ENCODE data around the gene MYH9.

MYH9 gene

DNA sequence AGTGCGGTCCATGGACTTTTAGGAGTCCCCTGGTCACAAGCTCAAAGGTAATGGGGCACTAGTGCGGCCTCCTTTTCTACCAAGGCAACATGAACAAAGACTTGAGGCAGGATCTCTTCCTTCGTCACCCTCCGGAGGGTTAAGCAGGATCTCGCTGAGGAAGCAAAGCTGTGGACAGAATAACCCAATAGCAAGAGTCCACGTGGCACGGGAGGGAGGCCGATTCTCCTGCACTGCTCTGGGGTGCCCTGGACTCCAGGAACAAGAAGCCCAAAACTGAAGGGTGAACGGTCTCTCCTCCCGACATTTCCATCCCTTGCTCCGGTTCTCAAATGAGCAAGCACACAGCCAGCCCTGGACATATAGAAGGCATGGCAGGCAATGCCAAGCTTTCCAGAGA lies 20.7 kb downstream of the MYH9 start:
- no peak for DNase-seq (ENCODE audit: extremely low spot score)
- ChIA-PET CTCF (no interaction called here), POLR2A (interaction anchor here (1.3 kb wide), 1 partner anchor 36 kb away, joined by 3 read pairs; no protein-coding TSS in a partner anchor)
- TF ChIP-seq SP1 (IDR thresholded peaks at IDR 0.05): no peak
- no peak for TF ChIP-seq NFRKB (IDR thresholded peaks at IDR 0.05)
- no peak for TF ChIP-seq TARDBP (IDR thresholded peaks at IDR 0.05)

DNA sequence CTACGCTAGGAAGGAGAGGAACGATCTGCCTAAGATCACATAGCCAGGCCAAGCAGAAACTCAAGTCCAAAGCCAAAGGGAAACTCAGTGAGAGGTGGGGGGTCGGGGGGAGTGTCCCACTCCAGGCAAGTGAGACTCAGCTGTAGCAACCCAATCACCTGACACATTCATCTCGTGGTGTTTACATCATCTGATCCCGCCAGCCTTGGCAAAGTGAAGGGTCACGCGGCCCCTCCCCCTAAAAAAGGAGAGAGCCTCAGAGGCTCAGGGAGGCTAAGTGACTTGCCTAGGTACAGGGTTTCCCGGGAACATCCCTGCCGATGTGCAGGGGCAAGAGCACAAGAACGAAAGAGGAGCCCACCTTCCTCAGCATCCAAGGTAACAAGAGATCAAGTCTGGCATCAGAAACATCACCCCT lies 21.5 kb downstream of the MYH9 start:
- CTCF ChIA-PET: no interaction called here
- TF ChIP-seq ZNF384 (IDR thresholded peaks at IDR 0.05) (no peak), L3MBTL2 (conservative IDR thresholded peaks at IDR 0.05) (no peak), SUZ12 (IDR thresholded peaks at IDR 0.05) (no peak), HDGF (IDR thresholded peaks at IDR 0.05; ENCODE audit: borderline replicate concordance) (no peak), NFRKB (IDR thresholded peaks at IDR 0.05) (no peak), SP1 (IDR thresholded peaks at IDR 0.05) (no peak), CTBP1 (IDR thresholded peaks at IDR 0.05; ENCODE audit: borderline replicate concordance) (no peak), LEF1 (IDR thresholded peaks at IDR 0.05; ENCODE audit: borderline replicate concordance) (no peak), FOXK2 (IDR thresholded peaks at IDR 0.05) (no peak), TARDBP (IDR thresholded peaks at IDR 0.05) (no peak)
- TF ChIP-seq, protein P1, sequence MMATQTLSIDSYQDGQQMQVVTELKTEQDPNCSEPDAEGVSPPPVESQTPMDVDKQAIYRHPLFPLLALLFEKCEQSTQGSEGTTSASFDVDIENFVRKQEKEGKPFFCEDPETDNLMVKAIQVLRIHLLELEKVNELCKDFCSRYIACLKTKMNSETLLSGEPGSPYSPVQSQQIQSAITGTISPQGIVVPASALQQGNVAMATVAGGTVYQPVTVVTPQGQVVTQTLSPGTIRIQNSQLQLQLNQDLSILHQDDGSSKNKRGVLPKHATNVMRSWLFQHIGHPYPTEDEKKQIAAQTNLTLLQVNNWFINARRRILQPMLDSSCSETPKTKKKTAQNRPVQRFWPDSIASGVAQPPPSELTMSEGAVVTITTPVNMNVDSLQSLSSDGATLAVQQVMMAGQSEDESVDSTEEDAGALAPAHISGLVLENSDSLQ (IDR thresholded peaks at IDR 0.05): no peak
- DNase-seq (ENCODE audit: extremely low spot score): no peak
- POLR2A ChIA-PET: no interaction called here

DNA sequence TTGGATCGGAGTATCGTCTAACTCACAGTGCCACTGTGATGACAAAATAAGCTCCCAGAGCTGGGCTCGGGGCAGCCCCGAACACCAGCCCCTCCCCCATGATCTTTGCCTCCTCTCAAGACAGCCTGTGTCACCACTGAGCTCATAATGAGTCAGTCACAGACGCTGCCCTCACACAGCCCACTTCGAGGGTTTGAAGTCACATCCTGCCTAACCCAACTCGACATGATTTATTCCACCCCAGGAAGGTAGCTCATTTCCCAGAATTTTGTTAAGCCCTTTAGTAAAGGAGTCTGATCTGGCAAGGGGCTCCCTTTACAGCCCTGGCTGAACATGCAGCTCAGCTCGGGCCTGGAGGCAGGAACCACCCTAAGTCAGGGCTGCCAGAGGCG lies 22.8 kb downstream of the MYH9 start:
- TF ChIP-seq, protein P1 (IDR thresholded peaks at IDR 0.05): peak; percentile 60; the same call in 1 of the 2 replicates
- no peak for TF ChIP-seq ZNF384 (IDR thresholded peaks at IDR 0.05)
- CTCF ChIA-PET: interaction anchor here (0.6 kb wide), 1 partner anchor 156 kb away, joined by 3 read pairs; no protein-coding TSS in a partner anchor
- POLR2A ChIA-PET: interaction anchor here (0.6 to 1.4 kb wide), 8 partner anchors 9 to 142 kb away, joined by 3 to 6 read pairs (median 3); partner anchors contain the start of genes FOXRED2 and MYH9
- no peak for DNase-seq (ENCODE audit: extremely low spot score)

DNA sequence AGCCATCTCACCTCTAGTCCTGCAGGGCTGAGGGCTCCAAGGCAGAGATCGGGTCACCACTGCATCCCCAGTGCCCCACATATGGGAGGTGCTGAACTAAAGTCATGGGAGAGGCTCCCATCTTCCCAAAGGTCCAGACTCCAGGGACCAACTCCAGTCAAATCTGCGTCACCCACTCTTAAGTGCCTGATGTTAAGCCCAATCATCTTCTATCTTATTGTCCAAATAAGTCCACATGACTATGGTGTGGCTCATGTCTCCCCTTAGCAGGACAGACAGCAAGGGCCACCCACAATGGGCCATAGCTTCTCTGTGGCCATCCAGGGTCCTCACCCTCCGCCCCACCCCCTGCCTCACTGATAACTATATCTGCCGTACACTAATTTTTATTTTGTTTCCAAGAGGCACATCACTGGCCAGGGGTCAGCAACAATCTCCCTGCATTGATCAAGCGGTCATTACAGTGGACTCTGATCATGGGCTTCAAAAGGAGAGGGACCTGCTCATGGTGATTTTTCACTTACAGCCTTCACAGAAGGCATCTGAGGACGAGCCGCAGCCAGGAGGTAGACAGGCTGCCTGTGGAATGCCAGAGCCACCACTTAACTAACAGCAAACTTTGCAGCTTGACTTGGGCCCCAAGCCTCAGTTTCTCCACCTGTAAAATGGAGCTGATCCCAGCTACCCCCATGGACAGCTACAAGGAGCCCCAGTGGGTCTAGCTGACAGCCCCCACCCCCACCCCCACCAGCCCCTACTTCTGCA lies 23.3 kb downstream of the MYH9 start:
- POLR2A ChIA-PET: interaction anchor here (0.6 to 1.4 kb wide), 7 partner anchors 9 to 46 kb away, joined by 3 to 6 read pairs (median 3); partner anchors contain the start of gene MYH9
- CTCF ChIA-PET: interaction anchor here (0.6 kb wide), 1 partner anchor 157 kb away, joined by 3 read pairs; no protein-coding TSS in a partner anchor
- no peak for DNase-seq (ENCODE audit: extremely low spot score)
- TF ChIP-seq CTBP1 (IDR thresholded peaks at IDR 0.05; ENCODE audit: borderline replicate concordance) (no peak), NFRKB (IDR thresholded peaks at IDR 0.05) (no peak), LEF1 (IDR thresholded peaks at IDR 0.05; ENCODE audit: borderline replicate concordance) (no peak)

DNA sequence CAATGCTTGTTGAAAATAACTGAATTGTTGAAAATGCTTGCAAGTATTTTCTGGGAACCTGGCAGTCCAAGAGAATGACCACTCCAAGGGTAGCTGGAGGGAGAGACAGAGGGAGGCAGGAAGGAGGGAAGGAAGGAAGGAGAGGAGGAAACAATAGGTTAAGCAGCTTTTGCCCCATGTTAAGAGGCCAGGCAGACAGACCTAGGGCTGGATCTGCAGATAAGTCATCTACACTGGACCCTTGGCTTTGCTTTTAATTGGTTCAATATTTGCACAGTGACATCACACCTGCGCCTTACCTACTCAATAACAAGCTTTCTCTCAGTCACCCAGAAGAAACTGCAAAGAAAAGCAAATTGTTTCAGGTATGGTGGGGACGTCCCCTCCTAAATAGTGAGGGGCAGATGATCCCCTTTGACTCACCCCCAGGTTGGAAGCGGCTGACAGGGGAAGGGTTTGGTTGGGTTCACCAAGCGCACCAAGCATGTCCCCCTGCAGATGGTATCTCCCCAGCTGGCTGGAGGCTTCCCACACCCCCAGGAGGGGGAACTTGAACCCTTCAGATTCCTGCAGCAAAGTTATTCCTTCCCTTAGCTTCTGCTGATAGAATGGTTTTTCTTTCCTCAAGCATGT lies 24.3 kb downstream of the MYH9 start:
- CTCF ChIA-PET: no interaction called here
- DNase-seq (ENCODE audit: extremely low spot score): no peak
- POLR2A ChIA-PET: interaction anchor here (0.9 kb wide), 1 partner anchor 119 kb away, joined by 3 read pairs; no protein-coding TSS in a partner anchor
- TF ChIP-seq L3MBTL2 (conservative IDR thresholded peaks at IDR 0.05) (no peak), SP1 (IDR thresholded peaks at IDR 0.05) (no peak), ARNT (IDR thresholded peaks at IDR 0.05) (no peak), ZNF384 (IDR thresholded peaks at IDR 0.05) (no peak), HDGF (IDR thresholded peaks at IDR 0.05; ENCODE audit: borderline replicate concordance) (no peak), CTBP1 (IDR thresholded peaks at IDR 0.05; ENCODE audit: borderline replicate concordance) (no peak), FOXK2 (IDR thresholded peaks at IDR 0.05) (no peak), FOXA1 (IDR thresholded peaks at IDR 0.05) (no peak), ELF4 (IDR thresholded peaks at IDR 0.05) (no peak), TARDBP (IDR thresholded peaks at IDR 0.05) (no peak), SUZ12 (IDR thresholded peaks at IDR 0.05) (no peak), BHLHE40 (IDR thresholded peaks at IDR 0.05; ENCODE audit: borderline replicate concordance) (no peak), LEF1 (IDR thresholded peaks at IDR 0.05; ENCODE audit: borderline replicate concordance) (no peak), NFRKB (IDR thresholded peaks at IDR 0.05) (no peak)
- TF ChIP-seq, protein P1 (IDR thresholded peaks at IDR 0.05): no peak

DNA sequence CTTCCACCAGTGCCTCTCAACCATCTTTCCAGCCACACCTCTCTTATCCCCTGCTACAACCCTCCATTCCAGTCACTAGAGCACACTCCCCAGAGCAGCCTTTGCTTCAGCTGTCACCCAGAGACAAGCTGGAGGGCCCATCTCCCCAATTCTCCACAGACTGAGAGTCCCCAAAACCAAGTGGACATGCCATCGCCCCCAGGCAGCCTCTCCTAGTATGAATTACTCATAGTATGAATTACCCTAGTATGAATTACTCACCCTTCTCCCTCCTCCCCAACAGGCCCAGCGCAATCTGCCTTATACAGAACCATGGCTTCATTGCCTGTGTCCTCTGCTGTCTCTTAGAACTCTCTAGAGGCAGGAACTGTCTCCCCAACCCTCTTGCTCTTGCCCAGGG lies 24.8 kb downstream of the MYH9 start:
- DNase-seq (ENCODE audit: extremely low spot score): no peak
- ChIA-PET CTCF (no interaction called here), POLR2A (interaction anchor here (0.9 kb wide), 1 partner anchor 119 kb away, joined by 3 read pairs; no protein-coding TSS in a partner anchor)
- TF ChIP-seq ELF4 (IDR thresholded peaks at IDR 0.05) (no peak), SP1 (IDR thresholded peaks at IDR 0.05) (no peak), BHLHE40 (IDR thresholded peaks at IDR 0.05; ENCODE audit: borderline replicate concordance) (no peak), ZNF384 (IDR thresholded peaks at IDR 0.05) (no peak), NFRKB (IDR thresholded peaks at IDR 0.05) (no peak), FOXM1 (IDR thresholded peaks at IDR 0.05; ENCODE audit: borderline replicate concordance) (no peak), CTBP1 (IDR thresholded peaks at IDR 0.05; ENCODE audit: borderline replicate concordance) (no peak), HDGF (IDR thresholded peaks at IDR 0.05; ENCODE audit: borderline replicate concordance) (no peak), FOXA1 (IDR thresholded peaks at IDR 0.05) (no peak), TARDBP (IDR thresholded peaks at IDR 0.05) (no peak), LEF1 (IDR thresholded peaks at IDR 0.05; ENCODE audit: borderline replicate concordance) (no peak), SUZ12 (IDR thresholded peaks at IDR 0.05) (no peak), FOXK2 (IDR thresholded peaks at IDR 0.05) (no peak)
- TF ChIP-seq, protein P1 (IDR thresholded peaks at IDR 0.05): no peak

Measured in HEK293T (cell line).